Stimulated activated naive CD4-positive, alpha-beta T cell (primary cell): Measurements from ENCODE around the gene SCUBE1.

Source experiments
- DNase-seq, 6 experiments: peaks; one replicate each; lab custom pipeline; 2025; lab: John Stamatoyannopoulos, UW

SCUBE1 gene

DNA sequence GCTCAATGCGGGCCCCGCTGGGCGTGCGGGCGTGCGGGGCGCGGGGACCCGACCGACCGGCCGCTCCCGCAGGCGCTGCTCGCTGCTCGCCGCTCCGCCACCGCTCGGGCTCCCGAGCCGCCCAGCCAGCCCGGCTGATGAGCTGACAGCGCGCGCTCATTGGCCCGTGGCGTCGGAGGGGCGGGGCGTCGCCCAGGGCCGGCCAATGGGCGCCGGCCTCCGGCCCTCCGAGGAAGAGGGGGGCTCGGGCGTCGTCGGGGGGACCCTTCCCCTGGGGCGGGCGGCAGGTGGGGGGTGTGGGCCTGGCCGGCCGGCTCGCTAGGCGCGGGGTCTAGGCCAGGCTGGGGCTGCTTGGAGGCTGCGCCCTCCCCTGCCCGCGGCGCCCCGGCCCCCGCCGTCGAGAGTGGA is at the start of gene SCUBE1:
SCUBE1 (minus strand) TSS at position 111 of the 408 bp plus-strand sequence. CDS start 111 bp downstream, outside the sequence.
- peak in 2 of 6 experiments; percentile 7 to 9 for DNase-seq

GRCh38 chr22:43392385-43392989 is 49.3 kb upstream of the SCUBE1 start:
- DNase-seq = no peak

- DNase-seq = no peak
These were observed 48.1 kb upstream of the SCUBE1 start for GRCh38 chr22:43391306-43391705.

- DNase-seq = no peak
These were observed 47.7 kb upstream of the SCUBE1 start for GRCh38 chr22:43390872-43391271.

- DNase-seq = no peak
These were observed 47.0 kb upstream of the SCUBE1 start for GRCh38 chr22:43390166-43390565.

- no peak for DNase-seq
These were observed 46.2 kb upstream of the SCUBE1 start for GRCh38 chr22:43389227-43389836.

- DNase-seq = peak; percentile 11 to 69 (median 52)
These were observed 45.3 kb upstream of the SCUBE1 start for GRCh38 chr22:43388420-43388851.

- DNase-seq = no peak
These were observed 44.6 kb upstream of the SCUBE1 start for GRCh38 chr22:43387815-43388214.

DNA sequence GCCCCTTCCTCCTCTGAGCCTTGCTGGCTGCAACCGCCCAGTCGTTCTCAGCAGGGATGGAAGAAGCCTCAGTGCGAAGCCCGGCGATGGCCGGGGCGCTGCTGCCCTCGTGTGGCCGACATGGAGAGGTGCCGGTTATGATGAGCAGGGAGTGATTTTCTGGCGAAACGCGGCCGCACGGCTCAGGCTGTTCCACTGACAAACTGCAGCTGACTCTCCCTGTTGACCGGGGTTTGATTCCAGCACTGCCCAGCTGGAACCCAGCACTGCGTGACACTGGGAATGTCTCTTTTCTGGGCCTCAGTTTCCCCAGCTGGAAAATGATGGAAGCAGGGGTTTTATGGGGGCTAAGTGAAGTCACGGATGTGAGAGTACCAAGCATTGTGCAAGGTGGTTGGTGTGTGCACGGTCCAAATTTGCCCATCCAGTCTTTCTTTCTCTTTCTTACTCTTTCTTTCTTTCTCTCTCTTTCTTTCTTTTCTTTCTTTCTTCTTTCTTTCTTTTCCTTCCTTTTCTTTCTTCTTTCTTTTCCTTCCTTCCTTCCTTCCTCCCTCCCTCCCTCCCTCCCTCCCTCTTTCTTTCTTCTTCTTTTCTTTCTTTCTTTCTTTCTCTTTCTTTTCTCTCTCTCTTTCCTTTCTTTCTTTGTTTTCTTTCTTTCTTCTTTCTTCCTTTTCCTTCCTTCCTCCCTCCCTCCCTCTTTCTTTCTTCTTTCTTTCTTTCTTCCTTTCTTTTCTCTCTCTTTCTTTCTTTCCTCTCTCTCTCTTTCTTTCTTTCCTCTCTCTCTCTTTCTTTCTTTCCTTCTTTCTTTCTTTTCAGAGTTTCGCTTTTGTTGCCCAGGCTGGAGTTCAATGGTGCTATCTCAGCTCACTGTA is 42.8 kb upstream of the SCUBE1 start:
- peak; percentile 20 to 68 (median 42) for DNase-seq

DNA sequence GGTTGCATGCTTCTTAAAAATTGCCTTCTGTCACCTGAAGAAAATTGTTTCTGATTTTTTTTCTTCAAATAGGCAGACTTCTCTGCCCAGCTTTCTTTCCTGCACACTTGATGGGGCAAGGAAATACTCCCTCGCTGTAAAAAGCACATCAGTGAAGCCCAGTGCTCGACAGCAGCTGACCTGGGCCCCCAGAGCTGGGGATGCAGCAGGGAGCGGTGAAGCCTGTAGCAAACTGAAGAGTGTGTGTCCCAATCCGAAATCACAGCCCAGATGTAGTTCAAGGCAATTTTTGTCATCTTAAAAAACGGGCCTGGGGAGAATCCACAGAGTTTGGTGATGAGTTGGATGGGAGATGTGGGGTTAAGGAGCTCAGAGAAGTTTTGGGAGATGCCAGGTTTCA is 41.7 kb upstream of the SCUBE1 start:
- no peak for DNase-seq

DNA sequence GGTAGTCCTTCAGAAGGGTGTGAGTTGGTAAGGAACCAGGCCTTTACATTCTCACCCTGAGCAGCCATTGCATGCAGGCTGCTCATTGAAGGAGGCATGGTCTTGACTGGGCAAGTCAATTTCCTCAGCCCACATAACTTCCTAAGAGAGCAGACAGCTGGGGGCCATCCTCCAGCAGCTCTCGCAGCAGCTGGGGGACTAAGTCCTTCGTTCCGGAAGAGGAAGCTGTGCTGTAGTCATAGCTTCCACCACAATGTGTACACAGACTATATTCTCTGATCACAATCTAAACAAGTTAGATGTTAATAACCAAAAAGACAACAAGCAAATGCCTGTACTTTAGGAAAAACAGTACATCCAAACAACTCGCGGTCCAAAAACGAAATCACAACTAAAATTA is 38.5 kb upstream of the SCUBE1 start:
- DNase-seq = no peak

DNA sequence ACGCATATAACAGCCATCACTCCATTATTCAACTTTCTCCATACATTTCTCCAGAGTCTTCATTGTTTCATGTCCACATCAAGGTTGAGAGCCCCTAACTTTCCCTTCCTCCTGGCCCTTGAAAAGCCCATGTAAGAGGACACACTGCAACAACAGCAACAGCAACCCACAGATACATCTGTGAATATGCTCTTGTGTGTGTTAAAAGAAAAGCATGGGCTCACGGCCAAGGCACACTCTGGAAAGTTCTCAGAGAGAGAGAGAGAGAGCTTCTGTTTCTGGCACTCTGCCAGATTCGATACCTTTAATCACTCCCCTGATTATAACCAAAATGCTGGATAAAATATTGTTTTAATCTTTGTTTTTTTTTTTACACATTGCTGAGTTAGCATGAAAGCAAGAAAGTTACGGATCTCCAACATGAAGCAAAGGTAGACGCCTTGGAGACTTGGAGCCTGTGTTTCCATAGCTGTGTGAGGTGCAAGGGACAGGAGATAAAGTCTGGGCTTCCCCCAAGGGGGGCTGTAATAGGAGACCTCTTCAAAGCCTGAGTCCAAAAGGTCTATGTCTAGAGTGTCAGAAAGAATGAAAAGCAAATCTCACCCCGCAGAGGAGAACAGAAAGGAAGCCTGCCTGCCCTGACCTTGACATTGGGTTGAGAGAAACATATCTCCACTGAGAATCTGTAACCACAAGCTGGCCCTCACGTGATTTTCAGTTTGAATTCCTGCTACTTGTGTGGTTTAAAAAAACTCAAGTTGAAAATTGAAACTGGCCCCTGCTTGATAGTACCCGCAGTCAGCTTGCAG is 34.9 kb upstream of the SCUBE1 start:
- no peak for DNase-seq

GRCh38 chr22:43377548-43377895 is 34.4 kb upstream of the SCUBE1 start:
- no peak for DNase-seq

DNA sequence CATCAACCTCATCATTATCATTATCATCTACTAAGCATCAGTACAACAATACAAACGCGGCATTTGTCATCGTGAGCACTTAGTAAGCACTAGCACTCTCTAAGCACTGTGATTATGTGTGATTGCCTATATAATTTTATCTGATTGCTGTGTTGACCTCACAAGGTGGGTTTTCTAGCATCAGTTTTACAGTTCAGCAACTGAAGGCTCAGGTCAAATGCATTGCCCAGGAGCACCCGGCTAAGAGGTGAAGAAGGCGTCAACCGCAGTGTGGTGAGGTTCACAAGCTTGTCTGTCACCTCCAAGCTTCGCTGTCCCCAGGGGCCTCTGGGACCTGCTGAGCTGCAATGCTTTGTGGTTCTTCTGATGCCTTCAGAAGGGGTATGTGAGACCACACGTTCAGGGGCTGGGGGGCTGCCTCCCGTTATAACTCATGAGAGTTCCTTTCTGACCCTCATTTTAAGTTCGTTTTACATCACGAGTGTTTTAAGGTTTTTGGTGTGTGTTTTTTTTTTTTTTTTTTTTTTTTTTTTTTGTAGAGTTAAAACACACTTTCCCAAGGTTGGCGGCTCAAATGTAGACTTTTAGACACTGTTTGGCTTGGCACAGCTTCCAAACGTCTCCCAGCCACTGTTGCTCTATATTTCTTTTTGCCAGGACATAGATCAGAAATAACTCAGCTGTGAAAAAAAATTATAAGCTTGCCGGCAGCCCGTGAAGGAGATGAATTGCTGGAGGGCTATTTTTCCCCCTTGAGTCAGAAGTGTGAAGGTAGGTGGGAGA is 33.8 kb upstream of the SCUBE1 start:
- no peak for DNase-seq

DNA sequence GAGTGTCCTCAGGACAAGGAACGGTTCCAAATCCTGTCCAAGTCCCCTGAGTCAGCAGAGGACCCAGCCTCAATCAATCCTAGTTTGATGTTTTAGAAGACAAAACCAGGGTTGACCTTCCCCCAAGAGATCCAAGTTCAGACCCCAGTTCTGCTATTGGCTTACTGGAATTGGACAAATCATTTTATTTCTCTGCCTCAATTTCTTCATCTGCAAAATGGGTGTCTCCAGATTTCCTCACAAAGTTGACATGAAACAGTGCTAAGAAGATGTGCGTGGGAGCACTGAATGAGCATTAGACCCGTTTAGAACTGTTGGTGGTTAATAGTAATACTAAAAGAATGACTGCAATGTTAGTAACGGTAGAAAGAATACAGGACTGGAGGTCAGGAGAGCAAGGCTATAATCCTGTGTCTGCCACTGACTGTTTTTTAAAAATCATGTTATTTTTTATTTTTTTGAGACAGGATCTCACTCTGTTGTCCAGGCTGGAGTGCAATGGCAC is 32.8 kb upstream of the SCUBE1 start:
- DNase-seq = no peak

DNA sequence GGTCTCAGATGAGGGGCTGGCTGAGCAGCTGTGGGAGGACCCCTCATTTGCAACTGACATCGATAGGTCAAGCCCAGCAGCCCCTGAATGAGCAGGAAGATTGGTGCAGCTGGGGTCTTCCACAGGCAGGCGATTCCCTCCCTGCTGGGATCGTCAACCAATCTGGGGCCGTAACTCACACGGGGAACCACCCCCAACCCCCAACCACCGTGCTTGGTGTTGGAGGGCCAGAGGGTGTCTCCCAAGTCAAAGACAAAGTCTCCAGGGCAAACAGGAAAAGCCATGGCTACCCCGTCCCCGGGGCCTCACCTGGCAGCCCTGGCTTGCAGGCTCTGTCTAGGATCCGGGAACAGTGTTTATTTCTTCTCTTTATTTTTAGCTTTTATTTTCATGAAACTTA is 26.9 kb upstream of the SCUBE1 start:
- no peak for DNase-seq

- DNase-seq = no peak
These were observed 22.7 kb upstream of the SCUBE1 start for GRCh38 chr22:43365715-43366440.

DNA sequence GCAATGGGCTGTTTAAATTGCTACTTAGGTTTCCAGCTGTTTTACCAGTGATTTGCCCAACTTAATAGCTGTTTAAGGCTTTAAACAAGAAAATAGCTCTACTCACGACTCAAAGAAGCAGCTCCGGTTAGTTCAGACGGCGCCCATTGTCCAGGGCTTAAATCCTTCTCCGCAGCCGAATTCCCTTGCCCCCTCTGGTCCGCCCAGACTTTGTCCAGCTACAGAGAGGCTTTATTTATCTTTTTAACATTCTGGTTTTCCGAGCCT is 20.9 kb upstream of the SCUBE1 start:
- DNase-seq = no peak

DNA sequence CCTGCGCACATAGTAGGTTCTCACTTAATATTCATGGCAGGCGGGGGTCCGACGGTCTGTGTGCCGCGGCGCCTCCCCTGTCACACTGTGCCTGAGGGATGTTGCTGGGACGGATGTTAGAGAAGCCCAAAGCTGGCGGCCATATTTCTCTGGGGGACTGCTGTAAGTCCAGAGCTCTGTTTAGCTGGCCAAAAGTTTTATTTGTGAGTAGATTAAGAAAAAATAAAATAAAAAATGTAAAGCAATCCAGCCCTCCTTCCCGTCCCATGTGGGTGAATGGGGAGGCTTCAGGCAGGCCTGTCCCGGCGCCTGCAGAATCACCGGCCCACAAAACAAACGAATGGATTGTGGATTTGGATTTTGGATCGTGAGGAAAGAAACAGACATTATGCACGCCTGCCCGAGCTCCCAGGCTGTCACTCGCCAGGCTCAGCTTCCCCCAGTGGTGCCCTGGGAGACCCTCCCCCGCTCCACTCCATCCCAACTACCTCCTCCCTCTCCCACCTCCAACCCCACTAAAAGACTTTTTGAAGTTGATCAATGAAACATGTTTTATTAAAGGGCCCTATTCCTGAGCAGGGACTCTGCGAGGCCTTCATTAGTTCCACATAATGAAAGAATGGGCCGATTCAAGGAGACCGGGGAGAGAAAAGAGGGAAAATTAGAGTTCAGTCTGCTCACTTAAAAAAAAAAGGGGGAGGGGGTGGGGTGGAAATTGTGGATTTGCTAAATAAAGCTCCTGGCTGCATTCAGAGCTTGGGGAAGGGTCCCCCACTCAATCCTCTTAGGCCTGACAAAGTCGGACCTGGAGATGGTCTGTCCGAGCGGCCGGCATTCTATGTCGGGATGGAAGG is 20.4 kb upstream of the SCUBE1 start:
- no peak for DNase-seq

DNA sequence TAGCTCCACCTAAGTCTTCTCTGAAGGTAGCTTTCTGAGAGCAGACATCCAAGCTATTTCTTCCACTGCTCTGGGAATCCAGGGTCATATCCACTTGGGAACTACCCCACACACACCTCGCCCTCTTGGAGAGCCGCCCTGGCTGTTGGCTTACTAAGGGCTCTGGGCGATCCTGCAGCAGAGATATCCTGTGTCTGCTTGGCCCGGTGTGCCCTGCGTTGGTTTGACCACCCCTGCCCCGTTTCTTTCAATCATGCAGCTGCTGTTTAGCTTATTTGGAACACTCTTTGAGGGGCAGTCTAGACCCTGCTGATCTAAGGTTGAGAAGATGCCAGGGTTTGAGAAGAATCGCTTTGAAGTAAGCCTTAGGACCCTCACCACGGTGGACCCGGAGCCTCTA is 17.4 kb upstream of the SCUBE1 start:
- no peak for DNase-seq
